ENCODE measurements around the gene RTN3. TPM values are rescaled to one million over a fixed set of nuclear protein-coding genes. Genes with fewer than 3 reads are reported as not detected.

Gene RTN3
- total RNA-seq, 2 donors from 2014 or later, result 121 to 124 TPM

DNA sequence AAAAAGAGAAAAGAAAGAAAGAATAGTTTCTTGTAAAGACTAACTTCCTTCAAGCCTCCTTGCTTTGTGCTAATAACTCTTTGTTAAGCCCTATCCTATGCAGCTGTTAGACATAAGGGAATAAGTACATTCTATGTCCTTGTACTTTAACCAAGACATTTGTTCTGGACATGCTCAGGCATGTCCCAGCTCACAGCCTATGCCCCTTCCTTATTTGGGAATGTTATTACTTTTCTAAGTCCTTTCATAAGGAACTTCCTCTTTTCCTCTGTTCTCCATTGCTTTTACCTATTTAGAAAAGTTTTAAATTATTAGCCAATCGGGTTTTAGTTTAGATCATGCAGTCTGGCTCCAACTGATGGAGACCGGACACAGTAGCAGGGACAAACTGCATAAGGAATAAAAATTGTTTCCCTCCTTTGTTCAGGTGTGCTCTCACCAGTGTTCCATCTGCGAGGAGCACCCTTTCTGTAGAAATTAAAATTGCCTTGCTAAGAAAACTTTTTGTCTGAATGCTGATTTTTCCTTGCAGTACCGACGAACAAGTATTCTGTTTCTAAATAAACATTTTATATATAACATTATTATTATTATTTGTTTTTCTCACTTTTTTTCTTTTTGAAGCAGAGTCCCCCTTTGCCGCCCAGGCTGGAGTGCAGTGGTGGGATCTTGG is 110.3 kb downstream of the RTN3 start:
- DNase-seq (no peak), ATAC-seq (no peak)
- intact Hi-C loops (cut with DNase I, micrococcal nuclease), result no loop called here

GRCh38 chr11:63793161-63793560 is 111.9 kb downstream of the RTN3 start:
- ATAC-seq (no peak), DNase-seq (no peak)
- intact Hi-C loops (cut with DNase I, micrococcal nuclease), result no loop called here

DNA sequence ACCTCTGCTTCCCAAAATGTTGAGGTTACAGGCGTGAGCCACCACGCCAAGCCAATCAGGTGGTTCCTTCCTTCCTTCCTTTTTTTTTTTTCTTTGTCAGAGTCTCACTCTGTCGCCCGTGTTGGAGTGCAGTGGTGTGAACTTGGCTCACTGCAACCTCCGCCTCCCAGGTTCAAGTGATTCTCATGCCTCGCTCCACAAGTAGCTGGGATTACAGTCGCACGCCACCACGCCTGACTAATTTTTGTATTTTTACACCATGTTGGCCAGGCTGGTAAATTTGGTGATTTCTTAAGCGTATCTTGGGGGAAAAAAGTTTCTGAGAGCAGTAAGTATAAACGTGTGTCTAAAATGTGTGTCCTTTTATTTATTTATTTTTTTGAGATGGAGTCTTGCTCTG is 113.8 kb downstream of the RTN3 start:
- DNase-seq (no peak), ATAC-seq (no peak)
- intact Hi-C loops (cut with DNase I, micrococcal nuclease), result no loop called here

DNA sequence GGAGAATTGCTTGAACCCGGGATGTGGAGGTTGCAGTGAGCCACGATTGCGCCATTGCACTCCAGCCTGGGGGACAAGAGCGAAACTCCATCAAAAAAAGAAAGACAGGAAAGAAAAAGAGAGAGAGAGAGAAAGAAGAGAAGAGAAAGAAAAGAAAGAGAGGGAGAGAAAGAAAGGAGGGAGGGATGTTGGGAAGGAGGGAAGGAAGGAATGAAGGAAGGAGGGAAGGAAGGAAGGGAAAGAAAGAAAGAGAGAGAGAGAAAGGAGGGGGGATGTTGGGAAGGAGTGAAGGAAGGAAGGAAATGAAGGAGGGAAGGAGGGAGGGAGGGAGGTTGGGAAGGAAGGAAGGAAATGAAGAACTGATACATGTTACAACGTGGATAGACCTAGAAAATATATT is 119.6 kb downstream of the RTN3 start:
- intact Hi-C loops (cut with DNase I, micrococcal nuclease), result no loop called here
- no peak for ATAC-seq
- DNase-seq, result no peak

GRCh38 chr11:63802637-63803414 is 121.5 kb downstream of the RTN3 start:
- ATAC-seq, result peak; percentile 21

GRCh38 chr11:63804259-63804658 is 123.0 kb downstream of the RTN3 start:
- DNase-seq, result peak; percentile 37 to 76
- peak; percentile 99 for ATAC-seq
- intact Hi-C loops (cut with DNase I, micrococcal nuclease), result no loop called here

More at GRCh38 chr11:63802637-63803414, 121.5 kb downstream of the RTN3 start:
- DNase-seq, result no peak
- intact Hi-C loops (cut with DNase I, micrococcal nuclease), result no loop called here

DNA sequence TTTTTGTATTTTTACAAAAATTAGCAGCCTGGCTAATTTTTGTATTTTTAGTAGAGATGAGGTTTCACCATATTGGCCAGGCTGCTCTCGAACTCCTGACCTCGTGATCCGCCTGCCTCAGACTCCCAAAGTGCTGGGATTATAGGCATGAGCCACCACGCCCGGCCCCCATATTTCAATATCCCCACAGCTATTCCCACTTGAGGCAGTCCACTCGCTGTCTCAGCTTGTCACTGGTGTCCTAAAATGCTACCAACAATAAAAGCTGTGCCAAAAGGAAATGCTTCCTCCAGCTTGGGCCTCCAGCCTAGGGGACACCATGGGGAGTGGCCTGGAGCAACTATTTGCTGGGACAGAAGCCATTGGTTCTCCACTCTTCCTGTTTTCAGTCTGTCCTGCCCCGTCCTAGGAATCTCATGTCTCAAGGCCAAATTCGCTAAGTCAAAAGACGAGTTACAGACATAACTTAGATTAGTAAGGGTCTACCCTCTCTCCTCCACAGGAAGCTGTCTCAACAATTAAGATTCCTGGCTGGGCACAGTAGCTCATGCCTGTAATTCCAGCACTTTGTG is 124.6 kb downstream of the RTN3 start:
- ATAC-seq (no peak), DNase-seq (no peak)

More for the DNA sequence above, 124.6 kb downstream of the RTN3 start:
- intact Hi-C loops (cut with DNase I, micrococcal nuclease), result no loop called here

Other genes with a start within 250 kb of the RTN3 start
- 1 to 10 TPM in 1 of 2 donors, under 1 TPM in 1; 0.21 to 1.1 TPM for gene PLAAT5, start 190.3 kb upstream of the RTN3 start, total RNA-seq
- under 1 TPM; 0.18 to 0.36 TPM for gene LGALS12, start 175.4 kb upstream of the RTN3 start, total RNA-seq
- 10 to 100 TPM; 43.9 to 51.4 TPM for gene PLAAT4, start 144.7 kb upstream of the RTN3 start, total RNA-seq
- 10 to 100 TPM in 1 of 2 donors, 1 to 10 TPM in 1; 3.8 to 53.6 TPM for gene PLAAT2, start 118.1 kb upstream of the RTN3 start, total RNA-seq
- 1 to 10 TPM; 5.9 to 6.6 TPM for gene PLAAT3, start 67.1 kb upstream of the RTN3 start, total RNA-seq
- gene ATL3, start 10.1 kb upstream of the RTN3 start, total RNA-seq, result 10 to 100 TPM; 54.5 to 56.6 TPM
- gene ZFTA, start 87.3 kb downstream of the RTN3 start, total RNA-seq, result 1 to 10 TPM; 4.5 to 7.5 TPM
- 1 to 10 TPM; 6.4 to 7.1 TPM for gene SPINDOC, start 132.0 kb downstream of the RTN3 start, total RNA-seq
- 100 to 1,000 TPM in 1 of 2 donors, 10 to 100 TPM in 1; 91.8 to 100 TPM for gene MARK2, start 157.6 kb downstream of the RTN3 start, total RNA-seq
- gene RCOR2, start 235.7 kb downstream of the RTN3 start, total RNA-seq, result 1 to 10 TPM; 2.1 to 2.5 TPM